ENCODE results near the gene XRCC3.
"Not testable (repeated sequence)": the region's sequence is repeated elsewhere in the genome, so short reads cannot be mapped to it uniquely, and the experiment has no call there.

The XRCC3 gene

GRCh38 chr14:103692159-103692558, 23.1 kb downstream of the XRCC3 start:
- DNase-seq = no peak

DNA sequence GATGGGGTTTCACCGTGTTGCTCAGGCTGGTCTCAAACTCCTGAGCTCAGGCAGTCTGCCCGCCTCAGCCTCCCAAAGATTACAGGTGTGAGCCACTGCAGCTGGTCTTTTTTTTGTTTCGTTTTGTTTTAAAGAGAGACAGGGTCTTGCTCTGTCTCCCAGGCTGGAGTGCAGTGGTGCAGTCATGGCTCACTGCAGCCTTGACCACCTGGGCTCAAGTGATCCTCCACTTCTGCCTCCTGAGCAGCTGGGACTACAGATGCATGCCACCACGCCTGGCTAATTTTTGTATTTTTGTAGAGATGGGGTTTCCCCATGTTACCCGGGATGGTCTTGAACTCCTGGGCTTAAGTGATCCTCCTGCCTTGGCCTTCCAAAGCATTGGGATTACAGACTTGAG, 23.6 kb downstream of the XRCC3 start:
- not testable (repeated sequence) for DNase-seq

- no peak for DNase-seq
These were observed 24.9 kb downstream of the XRCC3 start for GRCh38 chr14:103690332-103690731.

DNA sequence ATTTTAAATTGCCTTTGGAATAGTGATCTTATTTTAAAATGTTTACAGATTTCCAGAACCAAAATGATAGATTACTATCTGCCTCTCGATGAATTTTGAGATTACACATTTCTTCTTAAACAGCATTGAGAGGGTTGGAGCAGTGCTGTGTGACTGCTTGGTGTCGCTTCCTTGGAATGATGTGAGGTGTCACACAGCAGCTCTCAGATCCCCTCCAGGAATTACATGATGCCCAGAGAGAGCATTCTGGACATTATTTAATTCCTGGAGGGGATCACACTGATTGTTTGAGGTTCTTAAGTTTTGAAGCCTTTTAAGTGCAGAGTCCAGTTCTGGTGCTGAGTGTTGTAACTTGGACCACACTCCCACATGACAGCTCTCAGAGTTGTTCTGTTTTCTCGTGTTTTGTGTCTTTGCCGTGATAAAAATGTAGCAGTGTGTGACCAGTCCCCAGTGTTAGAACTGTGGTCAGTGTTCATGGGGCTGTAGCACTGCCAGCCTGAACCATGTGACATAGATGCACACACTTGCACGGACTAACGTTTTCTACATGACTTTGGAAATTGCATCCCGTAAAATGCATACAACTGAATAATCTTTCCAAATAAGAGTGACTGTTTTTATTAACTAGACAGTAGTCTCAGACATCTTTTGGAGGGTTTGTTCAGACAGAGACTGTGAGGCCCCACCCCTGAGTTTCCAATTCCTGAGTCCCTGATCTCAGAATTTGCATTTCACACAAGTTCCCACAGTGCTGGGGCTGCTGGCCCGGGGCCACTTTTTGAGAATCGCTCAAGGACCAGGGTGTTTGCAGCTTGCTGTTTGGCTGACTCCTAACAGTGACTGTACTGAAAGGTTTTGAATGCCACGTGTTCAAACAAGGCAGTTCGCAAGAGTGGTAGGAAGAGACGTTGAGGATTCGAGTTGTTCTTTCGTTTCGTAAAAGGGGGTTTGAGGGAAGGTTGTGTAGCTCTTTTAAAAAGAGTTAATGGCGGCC, 26.0 kb downstream of the XRCC3 start:
- DNase-seq = no peak

GRCh38 chr14:103688441-103688840, 26.8 kb downstream of the XRCC3 start:
- DNase-seq = no peak

GRCh38 chr14:103687712-103688111, 27.5 kb downstream of the XRCC3 start:
- no peak for DNase-seq

DNA sequence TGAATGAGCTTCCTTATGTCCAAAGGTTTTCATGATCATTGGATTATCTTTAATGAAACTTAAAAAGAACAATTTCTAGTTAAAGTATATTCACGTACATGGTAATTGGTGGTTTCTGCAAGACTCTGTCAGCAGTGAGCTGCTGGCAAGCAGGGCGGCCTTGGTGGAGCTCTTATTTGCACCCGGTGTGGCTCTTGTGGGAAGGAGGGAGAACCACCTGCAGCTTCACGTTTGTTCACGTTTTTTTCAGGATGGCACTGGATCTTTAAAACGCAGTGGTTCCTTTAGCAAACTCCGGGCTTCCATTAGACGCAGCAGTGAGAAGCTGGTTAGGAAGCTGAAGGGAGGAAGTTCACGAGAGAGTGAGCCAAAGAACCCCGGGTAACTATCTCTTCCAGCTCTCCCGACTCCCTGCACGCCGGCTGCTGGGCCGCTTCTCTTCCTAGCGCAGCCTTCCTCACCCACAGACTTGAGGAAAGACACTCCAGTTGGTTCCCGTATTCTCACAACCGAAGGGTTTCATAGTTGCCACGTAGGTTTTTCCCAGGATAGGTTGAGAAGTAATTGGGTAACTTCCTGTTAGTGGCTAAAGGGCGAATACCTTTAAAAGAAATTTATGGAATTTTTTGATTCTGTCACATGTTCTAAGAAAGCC, 28.3 kb downstream of the XRCC3 start:
- no peak for DNase-seq

DNA sequence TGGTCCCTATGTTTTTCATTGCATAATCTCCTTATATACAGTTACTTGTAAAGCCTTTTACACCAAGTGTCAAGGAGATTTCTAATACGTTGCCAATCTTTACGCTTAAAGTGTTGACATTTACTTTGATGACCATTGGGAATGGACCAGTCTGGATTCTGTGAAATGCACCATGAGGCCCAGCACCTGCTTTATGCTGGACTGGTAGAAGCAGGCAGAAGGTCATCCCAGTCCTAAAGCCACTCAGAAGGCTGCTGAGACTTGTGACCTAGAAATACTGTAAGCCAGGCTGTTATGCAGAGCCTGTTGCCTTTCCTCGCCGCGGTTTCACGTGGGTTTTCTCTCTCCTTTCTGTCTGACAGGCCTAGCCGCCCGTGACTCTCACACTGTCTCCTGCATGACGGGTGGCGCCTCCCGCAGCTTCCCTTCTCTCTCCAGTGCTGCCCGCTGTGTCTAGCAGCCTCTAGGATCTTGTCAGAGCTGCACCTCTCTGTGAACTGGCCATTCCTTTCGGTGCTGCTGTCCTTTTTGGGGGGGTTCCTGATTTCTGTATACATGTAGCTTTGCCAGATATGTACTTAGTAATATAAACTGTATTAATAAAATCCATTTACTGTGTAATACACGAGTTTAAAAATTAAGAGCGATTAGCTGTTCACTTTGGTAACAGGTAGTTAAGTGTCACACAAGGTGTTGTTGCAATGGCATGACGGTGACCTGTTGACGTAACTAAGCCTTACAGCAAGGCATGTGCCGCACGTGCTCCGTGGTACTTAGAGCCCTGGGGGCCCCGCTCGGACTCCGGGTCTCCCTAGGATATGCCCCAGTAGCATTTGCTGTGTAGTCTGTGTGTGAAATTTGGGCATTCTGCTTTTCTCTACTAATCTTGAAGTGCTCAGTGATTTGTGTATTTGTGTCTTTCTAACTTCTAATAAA, 29.7 kb downstream of the XRCC3 start:
- DNase-seq = no peak

DNA sequence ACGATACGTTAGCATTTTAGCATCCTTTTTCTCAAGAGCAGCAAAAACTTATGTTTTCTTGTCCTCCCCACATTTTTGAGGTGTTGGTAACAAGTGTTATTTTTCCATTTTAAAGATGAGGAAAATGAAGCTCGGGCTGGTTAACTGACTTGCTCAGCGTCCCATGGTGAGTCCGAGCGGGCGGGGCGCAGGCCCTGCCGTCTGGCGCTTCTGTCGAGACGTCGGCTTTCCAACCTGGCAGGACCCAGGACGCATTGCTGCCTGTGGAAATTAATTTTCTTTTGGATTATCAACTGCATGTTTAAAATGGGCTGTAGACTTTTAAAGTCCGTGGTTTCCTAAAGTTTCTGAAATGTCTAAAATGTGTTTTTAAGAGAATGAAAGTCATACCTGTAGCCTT, 30.4 kb downstream of the XRCC3 start:
- DNase-seq = no peak

DNA sequence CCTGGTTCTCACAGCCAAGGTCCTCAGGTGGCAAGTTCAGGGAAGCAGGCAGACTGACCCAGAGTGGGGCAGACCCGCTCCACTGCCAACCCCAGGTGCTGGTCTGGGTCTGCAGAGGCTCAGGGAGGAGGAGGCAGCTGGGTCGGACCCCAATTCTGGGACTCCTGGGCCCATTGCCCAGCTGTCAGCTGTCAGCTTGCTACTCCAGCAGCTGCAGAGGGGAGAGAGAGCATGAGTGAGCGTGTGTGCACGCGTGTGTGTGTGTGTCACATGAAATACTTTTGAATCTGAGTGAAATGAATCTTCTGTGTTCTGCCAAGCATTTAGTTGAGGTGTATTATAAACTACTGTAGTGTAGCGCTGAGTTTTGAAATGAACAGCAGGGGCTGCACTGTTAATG, 30.8 kb downstream of the XRCC3 start:
- DNase-seq = no peak

GRCh38 chr14:103683139-103683538, 32.1 kb downstream of the XRCC3 start:
- no peak for DNase-seq

GRCh38 chr14:103680491-103681231, 34.6 kb downstream of the XRCC3 start:
- no peak for DNase-seq

GRCh38 chr14:103679351-103679750, 35.9 kb downstream of the XRCC3 start:
- peak; percentile 89 to 92 (median 91) for DNase-seq

DNA sequence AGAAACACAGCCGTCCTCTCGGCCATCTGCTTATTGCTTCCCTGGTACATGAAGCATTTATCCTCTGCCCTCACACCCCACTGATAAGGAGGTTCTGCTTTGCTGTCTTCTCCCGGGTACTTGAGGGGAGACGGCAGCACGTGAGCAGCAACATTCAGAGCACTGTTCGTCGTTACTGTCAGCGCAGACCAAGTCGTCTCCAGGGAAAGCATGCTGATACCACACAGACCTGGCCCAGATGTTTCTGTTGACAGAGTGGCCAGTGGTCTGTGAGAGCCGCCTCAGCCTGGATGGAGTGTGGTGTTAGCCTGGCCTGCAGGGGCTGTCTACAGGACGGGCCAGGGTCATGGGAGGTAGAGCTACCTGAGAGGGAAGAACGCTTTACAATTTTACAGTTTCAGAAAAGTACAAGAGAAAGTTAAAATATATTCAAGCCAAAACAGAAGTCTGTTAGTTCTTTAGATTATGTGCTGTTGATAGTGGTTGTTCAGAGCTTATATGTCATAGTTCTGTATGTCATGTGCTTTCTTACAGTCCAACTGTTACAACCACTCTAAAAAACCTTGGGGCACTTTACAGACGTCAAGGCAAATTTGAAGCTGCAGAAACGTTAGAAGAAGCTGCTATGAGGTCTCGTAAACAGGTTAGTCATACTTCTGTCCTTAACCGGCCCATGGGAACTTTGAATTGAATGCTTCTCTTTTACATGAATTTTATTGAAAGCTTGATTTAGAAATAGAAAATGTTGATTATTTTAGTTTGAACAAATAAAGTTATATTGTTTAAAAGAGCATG, 38.2 kb downstream of the XRCC3 start:
- DNase-seq = no peak

- DNase-seq = no peak
These were observed 39.3 kb downstream of the XRCC3 start for GRCh38 chr14:103675957-103676356.

DNA sequence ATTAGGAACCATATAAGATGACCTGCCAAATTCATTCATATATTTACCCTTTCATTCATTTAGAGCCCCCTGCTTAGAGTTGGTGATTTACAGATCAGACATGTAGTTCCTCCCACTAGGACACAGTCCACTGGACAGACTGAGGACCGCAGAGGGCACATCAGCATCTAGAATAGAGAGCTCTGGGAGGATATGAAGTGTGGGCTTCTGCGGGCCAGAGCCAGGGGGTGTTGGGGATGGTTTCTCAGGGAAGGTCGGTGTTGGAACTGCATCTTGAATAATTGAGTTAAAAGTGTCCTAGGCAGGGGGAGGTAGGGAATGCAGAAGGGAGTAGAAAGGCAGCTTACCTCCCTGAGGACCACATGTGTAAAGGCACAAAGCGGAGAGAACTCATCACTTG, 43.3 kb downstream of the XRCC3 start:
- DNase-seq = no peak

- DNase-seq = no peak
These were observed 45.9 kb downstream of the XRCC3 start for GRCh38 chr14:103669370-103669769.

- DNase-seq = no peak
These were observed 47.1 kb downstream of the XRCC3 start for GRCh38 chr14:103668117-103668516.

- DNase-seq = no peak
These were observed 47.6 kb downstream of the XRCC3 start for GRCh38 chr14:103667671-103668070.

GRCh38 chr14:103663506-103663905, 51.7 kb downstream of the XRCC3 start:
- DNase-seq = no peak

- DNase-seq = no peak
These were observed 52.7 kb downstream of the XRCC3 start for GRCh38 chr14:103662591-103662990.

All from suppressor macrophage (primary cell).